Right lobe of liver (tissue), 4 donors: ENCODE results near the gene PGAP6.

ENCODE experiments used
- POLR2A ChIP-seq: fragments of 450-650 bp; IDR thresholded peaks from one replicate; pipeline ENCODE4 v1.6.1; 2017; ENCODE audit warnings: antibody characterized with exemption, mild to moderate bottlenecking
- TF ChIP-seq, protein P1 (sequence below), 4 donors: fragments of 200-600 bp in 3 of 4; fragments of 450-650 bp in 1 of 4; IDR thresholded peaks; one replicate each; pipeline versions ENCODE4 v1.5.1 to v1.8.0; 2016 to 2022; ENCODE audit warnings: antibody characterized with exemption in 4 of 4, mild to moderate bottlenecking in 2 of 4
- donor health status: DM: no; HTN: no; CAD: no.
- donor health status: DM: no; HTN: no; CAD: no.
- donor health status: DM: no; HTN: yes; CAD: no.

DNA sequence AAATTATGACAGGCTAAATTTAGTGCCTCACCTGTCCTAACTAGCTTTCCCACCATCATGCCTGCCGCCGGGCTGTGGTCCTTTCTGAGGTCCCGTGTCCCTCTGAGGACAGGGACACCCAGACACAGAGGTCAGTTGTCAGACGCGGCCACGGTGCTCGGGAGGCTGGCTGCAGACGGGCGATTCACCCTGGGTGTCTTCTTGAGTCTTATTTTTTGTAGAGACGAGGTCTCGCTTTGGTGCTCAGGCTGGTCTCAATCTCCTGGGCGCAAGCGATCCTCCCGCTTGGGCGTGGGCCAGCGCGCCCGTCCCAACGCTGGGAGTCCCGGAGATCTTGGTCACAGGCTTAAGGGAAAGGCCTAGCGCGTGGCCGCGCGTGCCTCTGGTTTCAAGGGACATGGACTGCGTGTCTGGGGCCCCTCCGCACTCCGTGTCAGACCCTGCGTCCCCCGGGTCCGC, 42.9 kb upstream of the PGAP6 start:
- TF ChIP-seq, protein P1, sequence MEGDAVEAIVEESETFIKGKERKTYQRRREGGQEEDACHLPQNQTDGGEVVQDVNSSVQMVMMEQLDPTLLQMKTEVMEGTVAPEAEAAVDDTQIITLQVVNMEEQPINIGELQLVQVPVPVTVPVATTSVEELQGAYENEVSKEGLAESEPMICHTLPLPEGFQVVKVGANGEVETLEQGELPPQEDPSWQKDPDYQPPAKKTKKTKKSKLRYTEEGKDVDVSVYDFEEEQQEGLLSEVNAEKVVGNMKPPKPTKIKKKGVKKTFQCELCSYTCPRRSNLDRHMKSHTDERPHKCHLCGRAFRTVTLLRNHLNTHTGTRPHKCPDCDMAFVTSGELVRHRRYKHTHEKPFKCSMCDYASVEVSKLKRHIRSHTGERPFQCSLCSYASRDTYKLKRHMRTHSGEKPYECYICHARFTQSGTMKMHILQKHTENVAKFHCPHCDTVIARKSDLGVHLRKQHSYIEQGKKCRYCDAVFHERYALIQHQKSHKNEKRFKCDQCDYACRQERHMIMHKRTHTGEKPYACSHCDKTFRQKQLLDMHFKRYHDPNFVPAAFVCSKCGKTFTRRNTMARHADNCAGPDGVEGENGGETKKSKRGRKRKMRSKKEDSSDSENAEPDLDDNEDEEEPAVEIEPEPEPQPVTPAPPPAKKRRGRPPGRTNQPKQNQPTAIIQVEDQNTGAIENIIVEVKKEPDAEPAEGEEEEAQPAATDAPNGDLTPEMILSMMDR (IDR thresholded peaks at IDR 0.05) = no peak
- no peak for TF ChIP-seq POLR2A
